Neural progenitor cell (in vitro differentiated cells): ENCODE data around the gene C4orf50. TPM values are rescaled to one million over a fixed set of nuclear protein-coding genes. Genes with fewer than 3 reads are reported as not detected.

Source experiments
- DNase-seq: peaks from one replicate; pipeline ENCODE4 v3.0.0-alpha.2; 2016; ENCODE audit warnings: low spot score
- H2AFZ ChIP-seq: fragments of 200-600 bp; sonication (generic); replicated peaks from 2 replicates; pipeline ENCODE4 v1.6.1; 2016; ENCODE audit warnings: antibody characterized with exemption
- H3F3A ChIP-seq: fragments of 200-600 bp; sonication (generic); 2 replicates; pipeline ENCODE4 v1.6.1; 2016; ENCODE audit warnings: antibody characterized with exemption, low read depth
- H3K27ac ChIP-seq: fragments of 200-600 bp; sonication (generic); 2 replicates; pipeline ENCODE4 v1.5.1; 2016; ENCODE audit warnings: mild to moderate bottlenecking
- H3K27me3 ChIP-seq: fragments of 200-600 bp; sonication (generic); 2 replicates; pipeline ENCODE4 v1.6.1; 2016; ENCODE audit warnings: mild to moderate bottlenecking, moderate library complexity
- H3K36me3 ChIP-seq: fragments of 200-600 bp; sonication (generic); 2 replicates; pipeline ENCODE4 v1.5.1; 2016
- H3K4me1 ChIP-seq: fragments of 200-600 bp; sonication (generic); 2 replicates; pipeline ENCODE4 v1.6.1; 2016; ENCODE audit warnings: mixed run types
- H3K4me2 ChIP-seq: fragments of 200-600 bp; sonication (generic); 2 replicates; pipeline ENCODE4 v1.6.1; 2016
- H3K4me3 ChIP-seq: fragments of 200-600 bp; sonication (generic); 2 replicates; pipeline ENCODE4 v1.5.1; 2016
- H3K79me2 ChIP-seq: fragments of 200-600 bp; sonication (generic); 2 replicates; pipeline ENCODE4 v1.6.1; 2016; ENCODE audit warnings: low read depth
- H3K9ac ChIP-seq: fragments of 200-600 bp; sonication (generic); 2 replicates; pipeline ENCODE4 v1.6.1; 2016
- H3K9me3 ChIP-seq: fragments of 200-600 bp; sonication (generic); 2 replicates; pipeline ENCODE4 v1.5.1; 2016; ENCODE audit warnings: low read depth
- H4K20me1 ChIP-seq: fragments of 200-600 bp; sonication (generic); 2 replicates; pipeline ENCODE4 v1.6.1; 2016; ENCODE audit warnings: low read depth
- H3K27ac Mint-ChIP-seq: 3 replicates; pipeline ENCODE4 v1.8.0; 2021; ENCODE audit warnings: mixed read lengths
- H3K27me3 Mint-ChIP-seq: 2 replicates; pipeline ENCODE4 v1.8.0; 2022; ENCODE audit warnings: low read depth, mild to moderate bottlenecking, inconsistent platforms, moderate library complexity, mixed read lengths; ENCODE audit not compliant: insufficient read depth
- H3K36me3 Mint-ChIP-seq: 3 replicates; pipeline ENCODE4 v1.8.0; 2021; ENCODE audit warnings: mixed read lengths
- H3K4me1 Mint-ChIP-seq: 3 replicates; pipeline ENCODE4 v1.8.0; 2021; ENCODE audit warnings: mixed read lengths
- H3K4me3 Mint-ChIP-seq: 3 replicates; pipeline ENCODE4 v1.8.0; 2021; ENCODE audit warnings: mild to moderate bottlenecking, moderate library complexity, mixed read lengths
- H3K9me3 Mint-ChIP-seq: 3 replicates; pipeline ENCODE4 v1.8.0; 2020; ENCODE audit warnings: mixed read lengths
- EZH2 ChIP-seq: fragments of 200-600 bp; sonication (generic); IDR thresholded peaks from 2 replicates; pipeline ENCODE4 v1.6.1; 2017; ENCODE audit warnings: antibody characterized with exemption, mild to moderate bottlenecking, moderate library complexity
- EZH2phosphoT487 ChIP-seq: fragments of 200-600 bp; sonication (generic); IDR thresholded peaks from 2 replicates; pipeline ENCODE4 v1.6.1; 2017; ENCODE audit warnings: antibody characterized with exemption
- total RNA-seq: library from RNA; depleted of rRNA; stranded (reverse); fragments of >200 nt; gene quantifications from 2 replicates; pipeline ENCODE4 v1.2.3, GENCODE V29; 2015; ENCODE audit warnings: low replicate concordance
- TF ChIP-seq, protein P1 (sequence below): fragments of 200-600 bp; sonication (generic); IDR thresholded peaks from 2 replicates; pipeline ENCODE4 v1.5.1; 2017; ENCODE audit warnings: antibody characterized with exemption, mild to moderate bottlenecking

C4orf50 gene
- total RNA-seq, 1 donor from 2014 or later: 0.32 TPM

DNA sequence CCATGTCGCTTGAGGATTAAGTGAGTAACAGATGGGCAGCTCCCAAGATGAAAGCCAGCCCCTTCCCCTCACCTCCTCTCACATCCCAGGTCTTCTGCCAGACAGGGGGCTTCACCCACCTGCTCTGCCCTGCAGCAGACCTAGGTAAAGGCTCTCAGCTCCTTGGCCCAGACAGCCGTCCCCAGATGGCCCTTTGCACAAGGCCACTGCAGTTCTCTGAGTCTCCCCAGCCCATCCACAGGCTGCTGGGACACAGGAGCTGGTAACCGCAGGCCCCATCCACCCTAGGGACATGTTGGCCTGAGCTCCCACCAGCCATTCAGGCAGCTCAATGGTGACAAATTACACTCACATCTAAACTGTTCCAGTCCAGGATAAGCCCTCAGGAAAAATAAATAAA is 15.3 kb downstream of the C4orf50 start:
- no peak for DNase-seq
- no peaks in the 10 kb centered on the region for H3K4me1 ChIP-seq
- H3K27me3 ChIP-seq: peaks cover 31% of the 10 kb centered on the region
- no peaks in the 10 kb centered on the region for H3K9me3 Mint-ChIP-seq
- H3K36me3 Mint-ChIP-seq: no peaks in the 10 kb centered on the region
- no peak overlapping the region for H3K4me2 ChIP-seq
- no peak overlapping the region for H3K4me3 Mint-ChIP-seq
- peaks cover 22% of the 10 kb centered on the region for H3K27me3 Mint-ChIP-seq
- H3K4me3 ChIP-seq: no peak overlapping the region
- H3K27ac ChIP-seq: no peak overlapping the region
- no peaks in the 10 kb centered on the region for H3K79me2 ChIP-seq
- H3K4me1 Mint-ChIP-seq: peaks cover 2% of the 10 kb centered on the region
- no peak overlapping the region for H3K9ac ChIP-seq
- no peaks in the 10 kb centered on the region for H4K20me1 ChIP-seq
- no peaks in the 10 kb centered on the region for H3F3A ChIP-seq
- no peak for TF ChIP-seq EZH2
- TF ChIP-seq EZH2phosphoT487: no peak
- TF ChIP-seq, protein P1, sequence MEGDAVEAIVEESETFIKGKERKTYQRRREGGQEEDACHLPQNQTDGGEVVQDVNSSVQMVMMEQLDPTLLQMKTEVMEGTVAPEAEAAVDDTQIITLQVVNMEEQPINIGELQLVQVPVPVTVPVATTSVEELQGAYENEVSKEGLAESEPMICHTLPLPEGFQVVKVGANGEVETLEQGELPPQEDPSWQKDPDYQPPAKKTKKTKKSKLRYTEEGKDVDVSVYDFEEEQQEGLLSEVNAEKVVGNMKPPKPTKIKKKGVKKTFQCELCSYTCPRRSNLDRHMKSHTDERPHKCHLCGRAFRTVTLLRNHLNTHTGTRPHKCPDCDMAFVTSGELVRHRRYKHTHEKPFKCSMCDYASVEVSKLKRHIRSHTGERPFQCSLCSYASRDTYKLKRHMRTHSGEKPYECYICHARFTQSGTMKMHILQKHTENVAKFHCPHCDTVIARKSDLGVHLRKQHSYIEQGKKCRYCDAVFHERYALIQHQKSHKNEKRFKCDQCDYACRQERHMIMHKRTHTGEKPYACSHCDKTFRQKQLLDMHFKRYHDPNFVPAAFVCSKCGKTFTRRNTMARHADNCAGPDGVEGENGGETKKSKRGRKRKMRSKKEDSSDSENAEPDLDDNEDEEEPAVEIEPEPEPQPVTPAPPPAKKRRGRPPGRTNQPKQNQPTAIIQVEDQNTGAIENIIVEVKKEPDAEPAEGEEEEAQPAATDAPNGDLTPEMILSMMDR: no peak
- no peaks in the 10 kb centered on the region for H3K9me3 ChIP-seq
- H3K36me3 ChIP-seq: no peaks in the 10 kb centered on the region
- H3K27ac Mint-ChIP-seq: no peak overlapping the region
- H2AFZ ChIP-seq: no peak overlapping the region

DNA sequence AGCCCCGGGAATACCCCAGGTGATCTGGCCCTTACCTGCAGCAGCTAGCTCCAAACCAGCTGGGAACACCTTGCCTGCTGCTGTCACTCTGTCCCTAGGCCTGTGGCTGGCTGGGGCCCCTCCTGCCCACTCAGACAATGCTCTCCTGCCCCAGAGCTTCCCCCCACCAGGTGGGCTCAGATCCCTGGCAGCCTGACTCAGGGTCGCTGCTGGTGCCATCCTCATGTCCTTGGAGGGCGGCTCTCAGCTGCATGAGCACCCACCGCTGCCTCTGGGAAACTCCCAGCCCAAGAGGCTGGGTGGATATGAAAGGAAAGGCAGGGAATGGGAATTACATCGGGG is 15.8 kb downstream of the C4orf50 start:
- Histone ChIP-seq H3F3A (no peaks in the 10 kb centered on the region), H3K4me3 (no peak overlapping the region), H3K9me3 (no peaks in the 10 kb centered on the region), H3K36me3 (no peaks in the 10 kb centered on the region), H3K4me2 (no peak overlapping the region), H3K79me2 (no peaks in the 10 kb centered on the region), H3K27me3 (peaks cover 27% of the 10 kb centered on the region), H3K9ac (no peak overlapping the region), H4K20me1 (no peaks in the 10 kb centered on the region), H3K4me1 (no peaks in the 10 kb centered on the region), H3K27ac (no peak overlapping the region), H2AFZ (no peak overlapping the region)
- Mint-ChIP-seq H3K27me3 (peaks cover 22% of the 10 kb centered on the region), H3K4me1 (peaks cover 2% of the 10 kb centered on the region), H3K27ac (no peak overlapping the region), H3K9me3 (no peaks in the 10 kb centered on the region), H3K36me3 (no peaks in the 10 kb centered on the region), H3K4me3 (no peak overlapping the region)
- TF ChIP-seq EZH2phosphoT487 (no peak), EZH2 (no peak)
- TF ChIP-seq, protein P1: no peak
- DNase-seq: no peak

DNA sequence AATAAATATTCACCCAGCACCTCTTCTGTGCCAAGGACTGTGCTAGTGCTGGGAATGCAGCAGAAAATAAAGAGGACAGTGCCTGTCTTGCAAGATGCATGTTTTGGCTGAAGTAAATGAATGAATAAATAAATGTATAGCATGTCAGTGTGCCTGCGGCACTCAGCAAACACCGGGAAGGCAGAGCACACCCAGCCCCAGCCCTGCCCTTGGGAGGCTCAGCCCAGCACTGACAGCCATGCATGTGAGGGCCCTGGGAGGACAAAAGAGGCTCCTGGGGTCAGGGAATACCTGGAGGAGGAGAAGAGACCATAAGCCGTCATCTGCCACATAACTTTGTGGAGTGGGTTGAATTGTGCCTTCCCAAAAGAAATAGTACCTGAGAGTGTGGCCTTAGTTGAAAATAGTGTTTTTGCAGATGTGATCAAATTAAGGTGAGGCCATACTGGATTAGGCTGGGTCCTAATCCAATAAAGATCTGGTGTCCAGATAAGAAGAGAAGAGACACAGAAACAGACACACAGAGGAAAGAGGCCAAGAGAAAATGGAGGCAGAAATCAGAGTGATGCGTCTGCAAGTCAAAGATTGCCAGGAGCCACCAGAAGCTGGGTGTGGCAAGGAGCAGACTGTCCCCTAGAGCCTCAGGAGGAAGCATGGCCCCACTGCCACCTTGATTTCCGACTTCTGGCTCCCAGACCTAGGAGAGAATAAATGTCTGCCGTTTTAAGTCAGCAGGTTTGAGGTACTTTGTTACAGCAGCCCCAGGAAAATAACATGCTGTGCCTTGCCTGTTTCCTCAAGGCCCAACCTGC is 16.3 kb downstream of the C4orf50 start:
- Mint-ChIP-seq H3K27me3 (peaks cover 19% of the 10 kb centered on the region), H3K4me1 (peaks cover 2% of the 10 kb centered on the region), H3K4me3 (no peak overlapping the region), H3K27ac (no peak overlapping the region), H3K36me3 (no peaks in the 10 kb centered on the region), H3K9me3 (no peaks in the 10 kb centered on the region)
- H3K4me3 ChIP-seq: no peak overlapping the region
- no peaks in the 10 kb centered on the region for H3K4me1 ChIP-seq
- no peaks in the 10 kb centered on the region for H3F3A ChIP-seq
- no peaks in the 10 kb centered on the region for H3K9me3 ChIP-seq
- TF ChIP-seq, protein P1: no peak
- TF ChIP-seq EZH2 (no peak), EZH2phosphoT487 (no peak)
- H3K4me2 ChIP-seq: no peak overlapping the region
- H4K20me1 ChIP-seq: no peaks in the 10 kb centered on the region
- H3K36me3 ChIP-seq: no peaks in the 10 kb centered on the region
- no peak for DNase-seq
- H3K27ac ChIP-seq: no peak overlapping the region
- H2AFZ ChIP-seq: no peak overlapping the region
- H3K27me3 ChIP-seq: peaks cover 21% of the 10 kb centered on the region
- no peaks in the 10 kb centered on the region for H3K79me2 ChIP-seq
- no peak overlapping the region for H3K9ac ChIP-seq
